CMK (cell line): ENCODE results near the gene CSNK1E.
A peak's percentile ranks its signal among the peaks of the same experiment; 100 is the strongest.

Experiments used
- DNase-seq: peaks from one replicate; pipeline ENCODE4 v3.0.0-alpha.2; 2010; ENCODE audit warnings: low read depth

CSNK1E gene

GRCh38 chr22:38273135-38273826 is 44.0 kb downstream of the CSNK1E start:
- DNase-seq, result no peak

DNA sequence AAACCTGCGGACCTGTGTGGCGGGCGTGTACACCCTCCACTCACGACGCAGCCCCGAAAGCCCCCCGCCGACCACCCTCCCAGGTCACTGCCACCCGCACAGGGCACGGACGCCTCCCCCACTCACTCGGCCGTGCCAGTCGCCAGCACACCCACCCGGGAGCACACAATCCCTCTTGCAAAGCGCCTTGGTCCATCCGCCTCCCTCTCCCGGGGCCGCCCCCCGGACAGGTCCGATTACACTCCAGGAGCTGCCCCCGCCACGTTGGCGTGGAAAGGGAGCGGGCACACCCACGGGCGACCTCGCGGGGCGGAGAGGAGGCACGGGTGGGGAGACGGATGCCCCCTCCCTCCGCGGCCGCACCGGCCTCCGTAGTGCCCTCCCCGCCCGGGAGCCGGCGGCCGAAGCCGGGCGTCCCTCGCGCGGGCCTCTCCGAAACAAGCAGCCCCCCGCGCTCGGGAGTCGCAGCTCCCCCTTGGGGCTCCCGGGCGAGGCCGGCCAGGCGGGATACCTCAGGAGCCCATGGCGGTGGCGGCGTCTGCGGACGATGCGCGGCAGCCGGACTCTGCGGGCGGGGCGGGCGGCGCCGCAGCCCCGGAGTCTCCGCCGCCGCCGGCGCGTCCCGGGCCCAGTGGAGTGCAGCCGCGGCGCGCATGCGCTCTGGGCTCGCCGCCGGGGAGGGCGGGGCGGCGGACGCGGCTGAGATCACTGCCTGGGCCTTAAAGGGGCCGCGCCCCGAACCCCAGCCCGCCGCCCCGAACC is 44.7 kb downstream of the CSNK1E start, which contains the start of gene TMEM184B:
TSS of gene TMEM184B (minus strand) at position 638 of the 762 bp plus-strand sequence. CDS start 25,049 bp downstream, outside the sequence.
- peak; percentile 37 for DNase-seq

DNA sequence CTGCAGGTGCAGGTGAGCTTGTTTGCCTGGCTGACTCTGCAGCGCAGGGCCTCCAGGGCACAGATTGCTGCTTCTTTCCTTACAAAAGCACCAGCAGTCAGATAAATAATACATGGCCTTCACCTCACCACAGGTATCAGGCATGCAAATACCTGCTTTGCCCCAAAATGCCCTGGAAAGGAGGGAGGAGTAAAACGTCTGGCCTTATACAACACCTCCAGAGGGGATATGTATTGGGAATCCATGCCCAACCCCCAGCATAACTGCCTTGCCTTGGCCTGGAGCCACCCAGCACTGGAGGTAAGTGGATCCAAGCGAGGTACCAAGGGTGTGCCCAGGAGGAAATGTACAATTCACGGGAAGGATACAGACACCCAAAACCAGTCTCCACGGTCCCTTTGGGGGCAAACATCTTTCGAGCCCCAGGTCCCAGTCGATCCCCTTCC is 45.3 kb downstream of the CSNK1E start:
- DNase-seq, result no peak

DNA sequence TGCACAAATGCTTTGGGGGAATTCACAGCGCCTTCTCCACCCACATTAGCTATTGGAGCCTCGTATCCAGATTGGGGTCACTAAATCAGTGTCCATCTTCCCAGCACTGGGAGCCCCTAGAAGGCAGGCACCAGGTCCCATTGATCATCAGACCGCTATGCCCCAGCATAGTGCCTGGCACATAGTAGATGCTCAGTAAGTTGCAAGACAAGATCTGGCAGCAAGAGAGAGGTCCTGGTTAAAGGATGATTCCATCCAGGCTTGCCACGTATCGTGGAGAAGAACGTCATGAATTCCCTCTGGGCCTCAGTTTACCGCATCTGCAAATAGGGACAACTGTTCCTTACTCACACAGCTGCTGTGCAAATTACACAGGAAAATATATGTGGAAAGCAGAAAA is 46.1 kb downstream of the CSNK1E start:
- DNase-seq, result no peak

DNA sequence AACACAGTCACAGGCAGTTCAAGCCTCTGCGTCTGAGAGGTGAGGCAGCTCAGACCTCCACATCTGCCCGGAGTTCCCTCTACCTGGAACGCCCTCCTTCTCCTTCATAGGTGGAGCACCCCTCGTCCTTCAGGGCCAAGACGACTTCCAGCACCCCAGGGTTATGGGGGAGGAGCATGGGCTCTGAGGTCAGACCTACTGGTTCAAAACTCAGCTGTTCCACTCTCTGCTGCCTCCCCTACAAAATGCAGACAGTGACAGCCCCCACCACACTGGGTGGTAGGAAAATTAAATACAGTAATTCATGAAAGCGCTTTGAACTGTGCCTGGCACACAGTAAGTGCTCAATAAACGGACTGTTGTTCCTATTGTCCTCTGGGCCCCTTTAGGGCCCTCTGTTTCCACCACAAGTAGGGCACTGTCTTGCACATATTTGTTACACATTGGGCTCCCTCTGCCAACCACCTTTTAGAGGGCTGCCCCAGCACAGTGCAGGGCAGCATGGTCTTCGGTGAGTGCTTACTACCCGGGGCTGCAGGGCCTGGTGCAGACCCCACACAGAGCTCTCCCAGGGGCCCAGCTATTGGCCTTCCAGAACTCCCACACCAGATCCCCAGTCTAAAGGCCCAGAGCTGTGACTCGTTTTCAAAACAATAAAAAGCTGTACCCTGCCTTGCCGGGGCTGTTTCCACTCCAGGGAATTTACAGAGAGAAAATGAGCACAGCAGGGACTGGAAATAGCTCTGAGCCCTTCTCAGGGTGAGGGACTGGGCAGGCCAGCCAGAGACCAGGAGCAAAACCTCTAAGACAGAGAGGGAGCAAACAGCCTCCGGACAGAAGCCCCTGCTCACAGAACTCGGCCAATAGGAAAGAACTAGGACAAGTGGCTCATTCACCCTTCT is 46.9 kb downstream of the CSNK1E start:
- DNase-seq, result no peak

DNA sequence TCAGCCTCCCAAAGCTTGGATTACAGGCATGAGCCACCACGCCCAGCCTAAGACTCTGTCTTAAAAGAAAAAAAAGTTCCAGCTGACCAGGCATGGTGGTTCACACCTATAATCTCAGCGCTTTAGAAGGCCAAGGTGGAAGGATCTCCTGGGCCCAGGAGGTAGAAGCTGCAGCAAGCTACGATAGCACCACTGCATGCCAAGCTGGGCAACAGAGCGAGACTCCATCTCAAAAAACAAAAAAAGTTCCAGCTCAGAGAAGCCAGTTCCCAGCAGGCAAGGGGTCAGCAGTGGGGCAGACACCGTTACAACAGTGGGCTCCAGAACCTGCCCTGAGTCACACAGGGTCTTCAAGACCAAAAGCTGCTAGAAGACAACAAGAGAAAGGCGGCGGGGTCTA is 47.8 kb downstream of the CSNK1E start:
- no peak for DNase-seq

DNA sequence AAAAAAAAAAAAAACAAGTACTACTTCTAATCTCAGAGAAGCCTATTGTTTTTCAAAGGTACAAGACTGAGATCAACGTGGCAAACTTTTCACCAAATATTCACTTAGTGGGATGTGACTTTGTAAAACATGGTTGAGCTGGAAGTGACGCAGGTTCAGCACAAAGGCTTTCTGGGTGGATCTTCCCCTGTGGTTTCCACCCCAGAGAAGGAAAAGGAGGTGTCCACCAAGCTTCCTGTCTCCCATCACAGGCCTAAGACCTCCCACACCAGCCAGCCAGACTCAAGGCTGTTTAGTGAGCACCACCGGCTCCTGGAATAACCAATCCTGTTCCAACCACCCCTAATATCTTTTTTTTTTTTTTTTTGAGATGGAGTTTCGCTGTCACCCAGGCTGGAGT is 50.1 kb downstream of the CSNK1E start:
- peak; percentile 66 for DNase-seq

DNA sequence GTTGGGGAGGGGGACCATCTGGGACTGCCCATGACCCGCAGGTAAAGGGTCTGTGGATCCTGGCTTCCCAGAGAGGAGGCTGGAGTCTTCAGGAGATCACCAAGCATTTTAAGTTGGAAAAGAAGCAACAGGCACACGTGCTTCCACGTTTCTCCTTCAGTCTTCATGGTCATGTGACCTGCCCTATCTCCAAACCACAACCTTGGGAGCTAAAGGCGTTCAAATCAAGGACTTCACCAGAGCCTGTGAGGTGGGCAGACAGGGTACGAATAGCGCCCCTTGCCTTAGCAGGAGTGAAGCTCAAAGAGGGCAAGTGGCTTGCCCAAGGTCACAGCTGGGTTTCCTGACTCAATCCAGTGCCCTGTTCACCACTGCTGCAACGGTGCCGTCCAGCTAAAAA is 51.1 kb downstream of the CSNK1E start:
- peak; percentile 85 for DNase-seq

DNA sequence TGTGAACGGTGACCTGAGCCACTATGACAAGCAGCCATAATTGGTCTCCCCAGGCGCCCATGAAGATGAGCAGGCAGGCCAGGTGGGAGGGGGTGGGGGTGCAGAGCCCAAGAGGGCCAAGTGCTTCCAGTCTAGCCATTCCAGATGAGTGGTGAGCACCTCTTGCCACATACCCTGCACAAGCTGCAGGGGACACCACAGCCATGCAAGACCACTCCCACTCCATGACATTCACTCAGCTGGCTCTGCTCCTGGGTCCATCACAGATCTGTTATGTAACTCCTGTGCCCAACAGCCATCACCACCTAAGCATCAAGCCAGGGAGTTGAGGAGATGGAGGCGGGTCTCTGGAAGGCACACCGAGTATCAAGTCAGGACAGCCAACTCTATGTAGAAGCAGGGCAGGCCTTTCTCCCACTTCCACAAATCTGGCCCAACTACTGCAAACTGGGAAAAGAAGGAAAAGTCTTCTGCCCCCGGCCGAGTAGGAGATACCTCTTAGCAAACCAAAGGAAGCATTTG is 52.9 kb downstream of the CSNK1E start:
- no peak for DNase-seq

DNA sequence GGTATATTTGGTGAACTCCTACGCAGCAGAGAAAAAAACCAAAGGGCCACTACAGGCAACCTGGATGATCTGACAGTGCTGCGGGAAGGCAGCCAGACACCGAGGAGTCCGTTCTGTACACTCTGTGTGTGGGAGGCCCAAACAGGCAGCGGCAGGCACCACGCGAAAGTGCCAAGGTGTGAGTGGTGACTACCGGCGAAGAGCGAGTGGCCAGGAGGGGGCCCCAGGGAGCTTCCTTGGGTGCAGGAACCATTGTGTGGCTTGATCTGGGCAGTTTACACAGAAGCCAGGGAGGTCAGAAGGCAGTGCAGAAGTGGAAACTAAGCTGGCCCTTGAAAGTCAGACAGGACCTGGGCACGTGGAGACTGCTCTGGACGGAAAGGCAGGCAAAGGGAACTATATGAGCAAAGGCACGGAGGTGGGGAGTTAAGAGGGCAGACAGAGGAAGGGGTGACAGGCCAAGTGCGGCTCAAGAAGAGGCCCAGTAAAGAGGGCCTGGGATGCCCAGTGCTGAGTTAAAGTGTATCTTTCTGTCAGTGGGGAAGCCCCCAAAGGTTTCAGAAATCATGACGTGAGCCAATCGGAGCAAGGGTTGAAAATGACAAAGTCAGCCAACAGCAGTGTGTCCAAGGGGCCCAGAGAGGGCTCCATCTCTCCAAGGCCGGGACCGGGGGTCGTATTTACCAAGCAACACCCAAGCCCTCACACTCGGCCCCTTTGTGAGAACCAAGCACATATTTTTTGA is 55.0 kb downstream of the CSNK1E start:
- no peak for DNase-seq

DNA sequence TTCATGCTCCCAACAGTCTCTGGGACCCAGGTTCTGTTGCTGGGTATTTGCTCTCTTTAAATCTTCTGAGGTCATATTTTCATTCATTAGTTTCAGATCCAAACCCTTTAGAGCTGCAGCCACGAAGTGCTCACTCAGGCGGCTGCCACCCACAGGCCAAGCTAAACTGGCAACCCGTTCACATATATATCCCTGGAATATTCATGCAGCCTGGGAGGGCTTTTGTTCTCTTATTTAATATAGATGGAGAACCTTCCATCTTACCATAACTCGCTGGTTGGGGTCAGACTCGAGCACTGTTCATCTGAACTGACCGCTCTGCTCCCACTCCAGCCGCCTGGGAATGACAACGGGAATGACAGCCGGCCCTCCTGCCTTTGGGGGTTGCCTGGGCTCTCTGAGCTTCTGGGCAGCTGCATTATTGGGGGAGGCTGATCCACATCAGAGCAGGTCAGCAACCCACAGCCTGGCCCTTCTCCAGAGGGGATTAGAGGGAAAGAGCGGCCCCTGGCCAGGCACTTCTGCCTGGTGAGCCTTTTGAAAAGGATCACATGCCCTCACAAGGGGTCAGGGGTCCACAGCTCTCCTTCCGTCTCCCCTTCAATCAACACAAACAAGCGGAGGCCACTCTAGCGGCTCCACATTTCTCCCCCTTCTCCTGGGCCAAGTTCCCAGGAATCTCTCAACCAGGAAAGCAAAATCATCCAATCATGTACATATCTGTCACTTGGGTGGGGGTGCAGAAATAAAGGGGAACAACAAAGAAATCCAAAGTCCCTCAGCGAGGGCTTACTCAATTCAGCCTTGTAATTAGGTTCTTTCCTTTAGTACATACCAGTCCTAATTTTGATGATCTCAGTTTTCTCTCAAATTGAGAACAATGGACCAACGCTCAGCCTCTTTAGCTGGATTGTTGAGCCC is 56.2 kb downstream of the CSNK1E start:
- no peak for DNase-seq

DNA sequence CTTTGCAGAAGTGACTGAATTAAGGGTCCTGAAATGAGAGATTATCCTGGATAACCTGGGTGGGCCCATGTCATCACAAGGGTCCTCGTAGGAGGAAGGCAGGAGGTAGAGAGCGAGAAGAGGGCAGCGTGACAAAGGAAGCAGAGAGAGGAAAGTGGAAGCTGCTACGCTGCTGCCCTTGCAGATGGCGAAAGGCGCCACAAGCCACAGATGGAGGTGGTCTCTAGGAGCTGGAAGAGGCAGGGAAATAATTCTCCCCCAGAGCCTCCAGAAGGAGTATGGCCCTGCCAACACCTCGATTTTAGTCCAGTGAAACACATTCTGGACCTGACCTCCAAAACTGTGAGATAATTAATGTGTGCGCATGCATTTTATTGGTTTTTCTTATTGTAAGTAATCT is 57.9 kb downstream of the CSNK1E start:
- DNase-seq, result no peak

GRCh38 chr22:38258895-38259294 is 58.3 kb downstream of the CSNK1E start:
- DNase-seq, result no peak

DNA sequence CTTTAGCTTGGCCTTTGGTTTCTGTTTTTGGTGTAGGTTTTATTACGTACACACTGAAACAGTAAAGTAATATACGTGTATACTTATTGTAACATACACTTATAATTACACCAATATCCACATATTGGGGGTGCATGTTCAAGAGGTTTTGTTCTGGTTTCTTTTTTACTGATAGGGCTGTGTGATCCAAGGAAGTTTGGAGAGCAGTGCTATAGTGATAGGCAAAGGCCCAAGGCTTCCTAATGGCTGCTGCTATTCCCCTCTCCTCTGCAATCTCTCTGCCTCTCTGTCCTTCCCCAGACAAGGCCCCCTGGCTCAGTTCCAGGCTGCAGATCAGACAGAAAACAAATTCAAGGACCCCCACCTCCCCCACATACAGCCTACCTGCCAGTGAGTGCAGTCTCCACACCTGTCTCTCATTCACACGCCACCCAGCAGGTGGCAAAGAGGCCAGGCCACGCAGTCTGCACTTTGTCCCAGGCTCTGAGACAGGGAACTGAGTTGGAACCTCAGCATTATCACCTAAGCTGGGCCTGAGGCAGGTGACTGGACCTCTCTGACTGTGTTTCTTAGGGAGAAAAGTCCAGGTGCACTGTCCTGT is 59.5 kb downstream of the CSNK1E start:
- no peak for DNase-seq

- no peak for DNase-seq
Observed at GRCh38 chr22:38257181-38257580, 60.1 kb downstream of the CSNK1E start.

DNA sequence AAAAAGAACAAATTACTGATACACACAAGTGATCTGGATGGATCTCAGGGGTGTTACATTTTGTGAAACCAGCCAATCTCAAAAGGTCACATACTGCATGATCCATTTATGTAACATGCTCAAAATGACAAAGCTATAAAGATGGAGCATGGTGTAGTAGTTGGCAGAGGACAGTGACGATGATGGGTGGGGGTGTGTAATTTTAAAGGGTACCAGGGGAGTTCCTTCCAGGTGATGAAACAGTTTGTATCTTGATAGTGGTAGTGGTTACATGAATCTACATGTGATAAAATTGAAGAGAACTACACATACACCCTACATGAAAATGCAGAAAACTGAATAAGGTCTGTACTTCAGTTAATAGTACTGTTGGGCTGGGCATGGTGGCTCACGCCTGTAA is 61.5 kb downstream of the CSNK1E start:
- DNase-seq, result no peak

- DNase-seq, result no peak
Observed at GRCh38 chr22:38251341-38251692, 65.9 kb downstream of the CSNK1E start.

GRCh38 chr22:38250643-38251340 is 66.4 kb downstream of the CSNK1E start:
- no peak for DNase-seq
